Activated naive CD4-positive, alpha-beta T cell treated with anti-CD3 and anti-CD28 coated beads, Interleukin-2, amount 50 U/mL, for 72 hours (primary cell): ENCODE data around the gene PPM1H. TPM values are rescaled to one million over a fixed set of nuclear protein-coding genes. Genes with fewer than 3 reads are reported as not detected.

Experiments used
- ATAC-seq, 2 donors: fragments of 150-1000 bp; cut with Tn5 transposase; 2 replicates each; pipeline ENCODE4 v1.10.0; 2021; ENCODE audit warnings: mild to moderate bottlenecking in 2 of 2, moderate library complexity in 2 of 2
- DNase-seq, 2 donors: peaks; one replicate each; pipeline ENCODE4 v3.0.0; 2021 to 2022; ENCODE audit warnings: low spot score in 2 of 2
- H3K27ac Mint-ChIP-seq, 2 donors: one replicate each; pipeline ENCODE4 v1.8.0; 2022; ENCODE audit warnings: mild to moderate bottlenecking in 2 of 2, mixed read lengths in 2 of 2
- H3K36me3 Mint-ChIP-seq, 2 donors: one replicate each; pipeline ENCODE4 v1.8.0; 2022; ENCODE audit warnings: mixed read lengths in 2 of 2
- H3K9me3 Mint-ChIP-seq, 2 donors: one replicate each; pipeline ENCODE4 v1.8.0; 2022; ENCODE audit warnings: mixed read lengths in 2 of 2
- total RNA-seq, 2 donors: library from RNA; stranded (reverse); gene quantifications; one replicate each; pipeline ENCODE4 v1.2.3, GENCODE V29; 2022

PPM1H gene
- total RNA-seq, 2 donors from 2014 or later = 0.18 TPM; not detected in 1

DNA sequence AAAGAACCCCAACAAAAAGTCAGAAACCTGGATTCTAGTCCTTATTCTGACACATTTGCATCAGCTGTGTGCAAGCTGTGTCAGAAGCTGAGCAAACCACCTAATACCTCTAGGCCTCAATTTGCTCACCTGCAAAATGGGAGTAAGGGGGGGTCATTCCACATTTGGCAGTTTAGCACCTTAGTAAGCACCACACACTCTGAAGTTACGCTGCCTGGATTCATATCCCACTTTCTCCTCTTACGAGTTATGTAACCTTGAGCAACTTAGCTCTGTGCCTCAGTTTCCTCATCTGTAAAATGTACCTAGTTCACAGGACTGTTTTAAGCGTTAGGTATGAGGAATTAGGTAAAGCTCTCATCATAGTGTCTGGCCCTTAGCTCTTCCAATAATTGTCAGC lies 218.9 kb downstream of the PPM1H start:
- Mint-ChIP-seq H3K27ac (no peak overlapping the region), H3K36me3 (no peaks in the 10 kb centered on the region), H3K9me3 (no peaks in the 10 kb centered on the region)
- no peak for DNase-seq
- no peak for ATAC-seq

DNA sequence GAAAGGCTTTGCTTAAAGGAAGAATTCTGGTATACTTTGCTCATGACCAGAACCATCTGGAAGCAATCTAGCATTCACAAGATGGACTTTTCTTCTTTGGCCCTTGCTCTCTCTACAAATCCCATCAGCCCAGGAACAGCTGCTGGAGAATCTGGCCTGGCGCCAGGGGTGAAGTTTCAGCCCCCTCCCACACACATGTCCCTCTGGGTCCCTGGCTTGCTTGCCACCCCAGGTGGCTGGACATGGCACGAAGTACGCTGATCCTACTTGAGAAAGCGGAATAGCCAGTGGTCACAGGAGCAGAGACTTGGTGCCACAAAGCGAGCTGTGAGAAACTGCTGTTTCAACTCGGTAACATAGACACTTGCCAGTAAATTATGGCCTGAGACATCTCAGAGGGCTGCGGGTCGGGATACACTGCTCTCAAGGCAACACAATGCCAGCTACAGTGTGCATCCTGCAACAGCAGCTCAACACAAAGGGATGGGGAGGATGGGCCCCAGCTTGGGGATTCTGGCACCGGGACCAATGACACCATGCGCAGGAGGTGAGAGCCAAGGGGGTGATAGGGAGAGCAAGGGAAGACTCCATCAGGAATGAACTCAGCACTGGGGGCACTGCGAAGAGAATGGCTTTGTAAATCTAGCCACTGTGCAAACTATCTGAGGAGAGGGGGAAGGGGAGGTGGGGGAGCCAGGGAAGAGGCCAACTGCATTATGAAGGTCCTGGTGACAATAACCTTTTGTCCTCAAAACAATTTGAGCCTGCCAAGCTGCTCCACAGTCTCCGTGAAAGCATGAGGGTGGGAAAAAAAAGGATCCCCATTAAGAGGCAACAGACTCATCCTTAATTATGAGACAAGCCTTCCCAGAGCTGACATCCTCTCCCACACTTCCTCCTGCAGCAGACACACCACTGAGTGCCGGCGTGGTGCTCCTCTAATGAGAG lies 219.9 kb downstream of the PPM1H start:
- no peak overlapping the region for H3K27ac Mint-ChIP-seq
- DNase-seq = no peak
- H3K36me3 Mint-ChIP-seq = no peaks in the 10 kb centered on the region
- ATAC-seq = no peak
- no peaks in the 10 kb centered on the region for H3K9me3 Mint-ChIP-seq

DNA sequence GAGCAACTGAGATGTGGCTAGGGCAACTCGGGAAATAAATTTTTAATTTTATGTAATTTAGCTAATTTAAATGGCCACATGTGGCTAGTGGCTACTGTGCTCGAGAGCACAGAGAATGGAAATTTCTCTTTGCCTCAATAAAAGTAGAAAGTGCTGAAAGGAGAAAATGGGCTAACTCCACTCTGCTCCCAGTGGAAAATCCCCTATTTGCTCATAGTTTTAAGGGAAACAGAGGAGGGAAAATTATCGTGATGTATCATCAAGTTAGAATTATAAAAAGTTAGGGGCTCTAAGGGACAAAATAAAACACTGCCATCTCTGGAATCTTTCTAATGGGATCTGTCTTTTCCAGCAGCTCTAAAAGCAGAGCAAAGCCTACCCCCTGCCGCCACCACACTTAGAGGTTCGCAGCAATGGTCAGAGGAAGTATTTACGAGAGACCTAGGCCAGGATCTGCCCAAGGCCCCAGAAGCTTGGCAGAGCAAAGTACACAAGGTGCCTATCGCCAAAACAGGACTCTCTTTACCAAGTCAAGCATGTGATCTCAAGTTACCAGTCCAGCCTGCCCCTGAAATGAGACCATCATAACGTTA lies 220.7 kb downstream of the PPM1H start:
- no peak for ATAC-seq
- Mint-ChIP-seq H3K36me3 (no peaks in the 10 kb centered on the region), H3K27ac (no peak overlapping the region), H3K9me3 (no peaks in the 10 kb centered on the region)
- no peak for DNase-seq

DNA sequence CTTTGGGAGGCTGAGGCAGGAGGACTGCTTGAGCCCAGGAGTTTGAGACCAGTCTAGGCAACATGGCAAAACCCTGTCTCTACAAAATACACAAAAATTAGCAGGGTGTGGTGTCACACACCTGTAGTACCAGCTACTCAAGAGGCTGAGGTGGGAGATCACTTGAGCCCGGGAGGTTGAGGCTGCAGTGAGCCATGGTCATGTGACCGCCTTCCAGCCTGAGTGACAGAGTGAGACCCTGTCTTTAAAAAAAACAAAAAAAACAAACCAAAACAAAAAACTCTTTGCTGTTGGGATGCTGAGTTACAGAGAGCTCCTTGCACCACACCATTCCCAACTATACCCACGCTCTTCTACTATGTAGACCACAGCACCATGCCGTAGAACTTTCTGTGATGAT lies 221.2 kb downstream of the PPM1H start:
- H3K9me3 Mint-ChIP-seq = no peaks in the 10 kb centered on the region
- DNase-seq (no peak), ATAC-seq (no peak)
- no peaks in the 10 kb centered on the region for H3K36me3 Mint-ChIP-seq
- H3K27ac Mint-ChIP-seq = no peak overlapping the region

DNA sequence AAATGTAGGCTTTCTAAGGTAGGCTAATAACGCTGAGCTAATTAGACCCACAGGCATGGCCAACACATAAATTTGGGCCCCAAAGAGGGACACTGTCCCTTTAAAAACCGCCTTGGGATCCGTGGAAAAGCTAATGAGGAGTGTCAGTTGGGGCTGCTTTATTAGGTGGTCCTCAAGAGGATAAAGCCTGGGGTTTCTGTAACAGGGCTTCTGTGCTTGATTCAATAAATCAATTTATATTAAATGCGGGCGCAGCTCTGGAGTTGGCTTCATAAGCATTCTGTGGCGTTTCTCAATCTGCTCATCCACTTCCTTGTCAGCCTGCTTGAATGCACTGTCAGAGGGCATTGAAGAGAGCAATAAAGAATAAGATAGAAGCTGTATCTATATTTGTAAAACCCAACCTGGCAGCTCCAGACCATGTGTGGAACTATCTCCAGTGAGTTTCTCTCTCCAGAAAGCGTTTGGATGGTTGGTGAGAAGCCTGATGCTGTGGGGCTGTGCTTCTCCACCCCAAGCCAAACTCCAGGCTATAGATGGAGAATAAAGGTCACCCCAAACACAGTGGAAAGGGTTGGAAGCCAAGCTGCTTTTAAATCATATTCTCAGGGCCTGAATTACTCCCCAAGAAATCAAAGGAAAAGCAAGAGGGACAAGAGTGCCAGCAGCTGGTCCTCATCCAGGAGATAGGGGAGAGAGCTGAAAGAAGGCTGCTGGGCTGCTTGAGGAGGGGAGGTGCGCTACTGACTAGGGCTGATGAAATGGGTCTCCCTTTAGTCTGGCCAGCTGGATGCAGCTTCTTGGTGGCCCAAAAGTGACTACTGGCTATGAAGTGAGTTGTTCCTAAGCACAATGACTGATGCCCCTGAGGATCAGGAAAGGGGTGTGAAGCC lies 222.0 kb downstream of the PPM1H start:
- Mint-ChIP-seq H3K36me3 (no peaks in the 10 kb centered on the region), H3K9me3 (no peaks in the 10 kb centered on the region), H3K27ac (no peak overlapping the region)
- no peak for ATAC-seq
- DNase-seq = no peak

DNA sequence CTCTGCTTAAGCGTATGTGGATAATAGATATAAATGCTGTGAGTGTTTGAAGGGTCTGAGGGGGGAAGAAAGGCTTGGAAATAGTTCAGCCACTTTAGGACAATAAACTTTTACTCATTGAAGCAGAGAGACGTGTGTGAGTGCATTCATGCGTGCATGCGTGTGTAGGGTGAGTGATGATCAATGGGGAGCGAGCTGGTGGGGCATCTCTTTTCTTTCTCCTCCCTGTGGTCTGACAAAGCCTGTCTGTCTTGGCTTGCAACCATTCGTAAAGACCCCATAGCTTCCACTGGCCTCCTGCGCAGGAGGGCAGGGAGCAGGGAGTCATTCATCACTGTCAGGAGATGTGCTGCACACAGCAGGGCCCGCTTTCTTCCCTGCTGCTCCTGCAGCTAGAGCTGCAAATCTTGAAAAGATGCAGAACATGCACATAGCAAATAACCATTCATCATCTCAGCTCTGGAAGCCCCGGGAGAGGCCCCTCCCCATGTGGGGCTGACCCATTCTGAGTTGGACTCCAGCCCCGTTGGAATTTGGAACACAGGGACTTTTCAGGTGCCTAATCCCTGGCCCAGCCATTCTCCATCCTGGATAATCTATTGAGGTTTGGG lies 223.2 kb downstream of the PPM1H start:
- ATAC-seq = no peak
- Mint-ChIP-seq H3K9me3 (no peaks in the 10 kb centered on the region), H3K27ac (no peak overlapping the region), H3K36me3 (no peaks in the 10 kb centered on the region)
- DNase-seq = no peak

DNA sequence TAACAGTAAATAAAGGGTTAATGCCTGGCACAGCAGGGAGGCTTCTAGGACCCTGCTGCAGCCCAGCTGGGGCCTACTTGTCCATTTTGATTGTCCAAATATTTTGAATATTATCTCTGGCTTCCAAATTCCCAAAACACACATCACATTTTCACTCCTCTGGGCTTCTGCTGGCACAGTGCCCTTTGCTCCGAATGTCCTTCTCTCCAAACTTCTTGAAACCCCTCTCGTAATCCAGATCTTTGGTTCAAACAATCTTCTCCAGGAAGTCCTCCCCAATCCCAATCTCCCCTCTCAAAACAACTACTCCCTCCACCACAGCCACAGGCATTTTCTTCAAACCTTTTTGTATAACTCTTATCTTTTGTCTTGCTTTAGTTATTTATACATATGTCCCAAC lies 225.6 kb downstream of the PPM1H start:
- no peak overlapping the region for H3K27ac Mint-ChIP-seq
- H3K9me3 Mint-ChIP-seq = no peaks in the 10 kb centered on the region
- ATAC-seq (no peak), DNase-seq (no peak)
- no peaks in the 10 kb centered on the region for H3K36me3 Mint-ChIP-seq

DNA sequence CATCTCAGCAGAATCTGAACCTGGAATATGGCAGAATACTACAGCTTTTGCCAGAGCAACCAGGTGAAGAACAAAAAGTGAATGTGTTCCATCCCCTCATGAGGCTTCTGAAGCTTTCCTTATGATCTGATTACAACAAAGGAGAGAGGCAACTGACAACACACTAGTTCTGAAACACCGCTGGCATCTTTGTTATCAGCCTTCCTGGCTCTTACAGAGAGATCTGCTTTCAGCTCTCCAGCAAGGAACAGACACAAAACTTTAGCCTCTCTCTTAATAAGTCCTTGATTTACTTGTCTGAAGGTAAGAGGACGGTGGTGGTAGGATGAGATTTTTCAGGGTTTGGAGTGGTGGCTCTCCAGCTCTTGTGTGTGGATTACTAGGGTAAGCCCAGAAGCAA lies 227.0 kb downstream of the PPM1H start:
- DNase-seq (no peak), ATAC-seq (no peak)
- H3K36me3 Mint-ChIP-seq = no peaks in the 10 kb centered on the region
- no peak overlapping the region for H3K27ac Mint-ChIP-seq
- H3K9me3 Mint-ChIP-seq = no peaks in the 10 kb centered on the region

DNA sequence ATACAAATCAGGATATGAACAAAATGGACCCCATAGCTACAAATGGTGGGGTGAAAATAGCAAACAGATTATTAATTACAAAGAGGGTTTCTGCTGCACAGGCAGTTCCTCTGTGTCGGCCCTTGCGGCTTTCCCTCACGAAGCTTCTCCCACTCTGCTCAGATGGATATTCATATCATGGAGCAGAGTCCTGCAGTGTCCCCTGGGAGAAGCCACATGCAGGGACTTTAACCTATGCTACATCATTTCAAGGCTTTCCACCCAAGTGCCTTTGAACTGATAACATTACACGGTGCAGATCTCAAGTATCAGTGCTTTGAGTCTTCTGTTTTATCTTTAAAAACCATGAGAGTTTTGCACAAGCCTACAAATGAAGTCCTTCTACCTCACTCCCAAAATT lies 229.1 kb downstream of the PPM1H start:
- DNase-seq (no peak), ATAC-seq (no peak)
- Mint-ChIP-seq H3K27ac (no peak overlapping the region), H3K36me3 (no peaks in the 10 kb centered on the region), H3K9me3 (no peaks in the 10 kb centered on the region)

DNA sequence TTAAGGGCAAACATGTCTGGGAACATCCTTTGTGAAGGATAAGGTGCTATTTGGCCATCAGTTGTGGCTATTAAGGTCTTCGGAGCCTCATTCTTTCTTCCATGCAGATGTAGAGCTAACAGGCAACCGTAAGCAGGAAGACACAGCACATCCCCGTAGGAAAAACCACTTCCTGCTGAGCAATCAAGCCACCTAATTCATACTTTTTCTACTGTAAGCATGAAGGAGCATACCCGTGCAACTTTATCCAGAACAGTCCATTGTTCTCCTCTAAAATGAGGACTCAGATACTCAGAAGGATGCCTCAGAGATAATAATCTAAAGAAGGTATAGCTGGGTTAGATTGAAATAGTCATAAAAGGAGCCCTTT lies 232.0 kb downstream of the PPM1H start:
- Mint-ChIP-seq H3K36me3 (no peaks in the 10 kb centered on the region), H3K27ac (no peak overlapping the region), H3K9me3 (no peaks in the 10 kb centered on the region)
- DNase-seq = no peak
- ATAC-seq = no peak

DNA sequence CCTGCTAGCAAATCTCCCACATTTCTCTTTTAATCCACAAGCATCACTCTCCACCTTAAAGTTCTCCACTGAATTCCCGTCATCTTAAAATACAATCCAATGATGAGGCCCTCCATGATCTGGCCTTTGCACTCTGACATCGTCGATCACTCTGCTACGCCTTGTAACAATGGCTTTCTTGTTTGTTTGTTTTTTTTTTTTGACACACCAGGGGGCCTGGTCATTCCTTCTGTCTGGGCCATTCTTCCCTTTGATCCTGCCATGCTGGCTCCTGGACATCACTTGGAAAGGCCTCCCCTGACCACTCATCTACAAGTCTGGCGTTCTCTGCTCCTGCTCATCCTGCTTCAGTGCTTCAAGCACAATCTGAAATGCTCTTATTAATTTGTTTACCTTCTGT lies 233.5 kb downstream of the PPM1H start:
- DNase-seq (no peak), ATAC-seq (no peak)
- H3K9me3 Mint-ChIP-seq = no peaks in the 10 kb centered on the region
- H3K27ac Mint-ChIP-seq = no peak overlapping the region
- no peaks in the 10 kb centered on the region for H3K36me3 Mint-ChIP-seq

DNA sequence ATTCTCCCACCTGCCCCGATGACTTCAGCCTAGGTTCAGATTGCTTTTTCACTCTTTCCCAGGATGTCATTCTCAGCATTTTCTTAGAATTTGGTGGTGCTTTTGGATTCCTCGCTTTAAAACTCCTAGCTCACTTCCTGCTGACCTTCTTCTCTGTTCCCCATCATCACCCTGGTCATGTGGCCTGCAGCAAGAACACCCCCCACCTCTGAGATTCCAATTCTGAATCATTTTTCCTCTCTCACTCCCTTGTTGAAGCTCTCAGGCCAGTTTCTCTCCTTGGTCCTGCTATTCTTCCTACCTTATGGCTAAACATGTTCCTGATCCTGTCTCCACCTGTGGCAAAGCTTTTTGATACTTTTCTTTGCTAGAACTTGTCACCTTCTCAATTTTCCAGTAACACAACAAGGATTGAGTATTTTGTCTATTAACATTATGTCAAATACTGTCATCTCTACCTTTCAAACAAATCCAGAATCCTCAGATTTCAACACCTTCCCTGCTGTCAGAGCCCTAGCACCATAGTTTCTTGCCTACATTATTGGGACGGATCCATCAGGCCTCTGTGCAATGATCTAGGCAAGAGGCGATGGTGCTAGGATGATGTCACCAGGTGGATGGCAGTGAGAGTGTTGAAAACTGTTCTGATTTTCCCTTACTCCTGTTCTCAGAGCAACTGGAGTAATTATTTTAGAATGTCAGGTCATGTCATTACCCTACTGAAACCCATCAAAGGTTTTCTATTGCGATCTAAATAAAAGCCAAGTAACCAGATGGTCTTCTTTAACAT lies 234.7 kb downstream of the PPM1H start:
- no peak for ATAC-seq
- DNase-seq = no peak
- no peak overlapping the region for H3K27ac Mint-ChIP-seq
- H3K9me3 Mint-ChIP-seq = no peaks in the 10 kb centered on the region
- no peaks in the 10 kb centered on the region for H3K36me3 Mint-ChIP-seq

DNA sequence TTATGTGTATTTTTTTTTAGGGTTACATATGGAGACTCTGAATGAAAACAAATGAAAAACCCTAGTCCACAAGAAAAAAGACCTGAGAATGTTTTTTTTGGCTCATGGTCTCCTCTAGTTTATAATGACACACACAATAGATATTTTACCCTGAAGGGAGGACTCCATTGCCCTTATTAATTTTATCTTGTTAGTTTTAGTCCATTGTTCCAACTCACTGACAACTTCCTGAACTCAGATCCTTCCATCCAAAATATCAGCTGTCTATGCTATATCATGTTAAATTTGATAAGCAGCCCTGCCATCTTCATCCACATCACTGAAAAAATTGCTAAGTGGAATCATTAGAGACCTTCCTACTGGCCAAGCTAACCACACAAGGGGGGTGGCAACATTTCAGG lies 236.2 kb downstream of the PPM1H start:
- DNase-seq (no peak), ATAC-seq (no peak)
- no peak overlapping the region for H3K27ac Mint-ChIP-seq
- H3K9me3 Mint-ChIP-seq = no peaks in the 10 kb centered on the region
- H3K36me3 Mint-ChIP-seq = no peaks in the 10 kb centered on the region

DNA sequence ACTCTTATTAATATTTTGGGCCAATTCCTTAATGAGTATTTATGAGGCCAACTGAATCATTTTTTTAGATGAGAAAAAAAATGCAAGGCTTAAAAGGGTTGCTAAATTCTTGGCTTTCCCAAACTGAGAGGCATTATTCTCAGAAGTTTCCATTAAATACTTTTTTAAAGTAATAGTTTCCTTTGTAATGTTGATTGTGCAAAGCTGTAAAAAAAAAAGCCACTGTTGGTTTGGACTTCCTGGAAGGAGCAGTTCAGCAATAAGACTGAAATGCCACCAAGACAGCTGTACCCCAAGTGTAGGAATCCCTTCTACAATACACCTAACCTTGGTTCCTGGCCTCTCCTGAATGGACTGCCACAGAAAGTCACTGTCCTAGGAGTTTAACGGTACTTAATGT lies 237.1 kb downstream of the PPM1H start:
- DNase-seq (no peak), ATAC-seq (no peak)
- Mint-ChIP-seq H3K36me3 (no peaks in the 10 kb centered on the region), H3K27ac (no peak overlapping the region), H3K9me3 (no peaks in the 10 kb centered on the region)

DNA sequence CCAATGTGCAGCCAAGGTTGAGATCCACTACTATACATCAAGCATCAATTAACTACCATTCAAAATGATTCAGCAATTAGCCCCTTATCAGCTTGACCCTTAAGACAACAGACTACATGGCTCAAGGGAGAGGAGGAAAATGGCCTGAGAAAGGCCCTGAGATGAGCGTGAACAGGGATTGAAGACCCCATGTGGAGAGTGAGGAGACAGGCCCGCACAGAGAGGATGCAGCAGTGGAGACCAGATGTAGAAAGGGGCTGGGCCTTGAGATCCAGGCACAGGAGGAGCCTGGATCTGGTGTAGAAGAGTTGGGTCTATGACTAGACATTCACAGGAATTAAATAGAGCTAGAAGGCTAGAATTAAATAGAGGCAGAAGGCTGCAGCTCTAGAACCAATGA lies 239.3 kb downstream of the PPM1H start:
- no peaks in the 10 kb centered on the region for H3K9me3 Mint-ChIP-seq
- no peaks in the 10 kb centered on the region for H3K36me3 Mint-ChIP-seq
- DNase-seq (no peak), ATAC-seq (no peak)
- H3K27ac Mint-ChIP-seq = peak overlapping the region in 1 of 2 donors; percentile 62

DNA sequence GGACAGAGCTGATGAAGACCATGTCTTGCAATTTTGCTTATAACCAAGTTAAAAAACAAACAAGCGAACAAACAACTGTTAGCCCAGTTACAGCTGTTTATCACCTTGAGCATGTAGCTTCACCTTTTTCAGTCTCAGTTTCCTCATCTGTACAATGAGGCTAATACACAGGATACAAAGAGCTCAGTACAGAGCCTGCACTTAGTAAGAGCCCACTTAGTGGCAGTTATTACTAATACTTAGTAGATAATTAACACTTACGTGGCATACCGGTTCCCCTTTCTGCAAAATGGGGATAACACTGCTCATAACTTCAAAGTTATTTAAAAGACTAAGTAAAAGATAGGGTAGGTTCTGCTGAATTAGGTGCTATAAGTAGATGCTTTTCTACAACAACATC lies 240.3 kb downstream of the PPM1H start:
- ATAC-seq = no peak
- H3K27ac Mint-ChIP-seq = no peak overlapping the region

More for the DNA sequence above, 240.3 kb downstream of the PPM1H start:
- Mint-ChIP-seq H3K36me3 (no peaks in the 10 kb centered on the region), H3K9me3 (no peaks in the 10 kb centered on the region)
- no peak for DNase-seq
